ENCODE measurements around the gene BMF. TPM values are rescaled to one million over a fixed set of nuclear protein-coding genes. Genes with fewer than 3 reads are reported as not detected.

Gene BMF
- total and polyA plus RNA-seq, 4 donors, result 0.63 to 10.2 (median 4.0) TPM

GRCh38 chr15:40110866-40111550, 2.3 kb upstream of the BMF start:
- H3K9me3 ChIP-seq (ENCODE audit: control insufficient read depth in 4 of 4, low read length in 3 of 4), result no peaks in the 10 kb centered on the region

GRCh38 chr15:40108061-40108854, 421 bp downstream of the BMF start:
- H3K4me1 ChIP-seq (ENCODE audit: control insufficient read depth in 4 of 4, insufficient read depth in 4 of 4, low read length in 3 of 4), result peaks cover 36 to 58% (median 53%) of the 10 kb centered on the region in 4 donors
- H3K27me3 ChIP-seq (ENCODE audit: control insufficient read depth in 4 of 4, insufficient read depth in 4 of 4, low read length in 3 of 4), result no peaks in the 10 kb centered on the region
- no peaks in the 10 kb centered on the region for H3K9me3 ChIP-seq (ENCODE audit: control insufficient read depth in 4 of 4, low read length in 3 of 4)
- H3K27ac ChIP-seq (ENCODE audit: low read depth in 1 of 2, low read length in 2 of 2), result peak overlapping the region; percentile 37 to 57
- H3K36me3 ChIP-seq (ENCODE audit: control insufficient read depth in 4 of 4, insufficient read depth in 3 of 4, low read depth in 1 of 4, low read length in 3 of 4), result no peaks in the 10 kb centered on the region
- WGBS, result under 1% methylated on average over 47 of the region's 47 CpGs
- no peak for TF ChIP-seq FOXA2 (IDR thresholded peaks at IDR 0.05)
- TF ChIP-seq HNF4A (conservative IDR thresholded peaks at IDR 0.05), result no peak
- no peak for TF ChIP-seq MAX (IDR thresholded peaks at IDR 0.05)
- TF ChIP-seq YY1 (IDR thresholded peaks at IDR 0.05), result no peak
- no peak for TF ChIP-seq ZBTB33 (IDR thresholded peaks at IDR 0.05)
- no peak for TF ChIP-seq GABPA (IDR thresholded peaks at IDR 0.05 in 1 of 2, conservative IDR thresholded peaks at IDR 0.05 in 1 of 2)
- no peak for TF ChIP-seq HNF4G (IDR thresholded peaks at IDR 0.05)
- TF ChIP-seq ATF3 (IDR thresholded peaks at IDR 0.05), result no peak
- H3K4me3 ChIP-seq (ENCODE audit: low read depth in 1 of 3, low read length in 3 of 3), result peak overlapping the region; percentile 56 to 82 (median 64)
- peak overlapping the region; percentile 4 to 32 for H3K9ac ChIP-seq (ENCODE audit: low read depth in 1 of 2, low read length in 2 of 2)
- no peak for DNase-seq (ENCODE audit: low spot score)

More at GRCh38 chr15:40110866-40111550, 2.3 kb upstream of the BMF start:
- no peak for DNase-seq (ENCODE audit: low spot score)
- no peaks in the 10 kb centered on the region for H3K36me3 ChIP-seq (ENCODE audit: control insufficient read depth in 4 of 4, insufficient read depth in 3 of 4, low read depth in 1 of 4, low read length in 3 of 4)
- no peak overlapping the region for H3K27ac ChIP-seq (ENCODE audit: low read depth in 1 of 2, low read length in 2 of 2)
- peaks cover 24 to 38% (median 28%) of the 10 kb centered on the region in 4 donors for H3K4me1 ChIP-seq (ENCODE audit: control insufficient read depth in 4 of 4, insufficient read depth in 4 of 4, low read length in 3 of 4)
- no peak overlapping the region for H3K9ac ChIP-seq (ENCODE audit: low read depth in 1 of 2, low read length in 2 of 2)
- no peaks in the 10 kb centered on the region for H3K27me3 ChIP-seq (ENCODE audit: control insufficient read depth in 4 of 4, insufficient read depth in 4 of 4, low read length in 3 of 4)
- TF ChIP-seq HNF4A (conservative IDR thresholded peaks at IDR 0.05) (no peak), ATF3 (IDR thresholded peaks at IDR 0.05) (no peak), HNF4G (IDR thresholded peaks at IDR 0.05) (no peak), SP1 (IDR thresholded peaks at IDR 0.05) (no peak), ZBTB33 (IDR thresholded peaks at IDR 0.05) (no peak), EGR1 (IDR thresholded peaks at IDR 0.05; ENCODE audit: low read depth in 2 of 2) (no peak), CTCF (IDR thresholded peaks at IDR 0.05; ENCODE audit: low read depth, low read length, missing input control) (no peak), FOXA1 (IDR thresholded peaks at IDR 0.05) (no peak), MAX (IDR thresholded peaks at IDR 0.05) (no peak), TAF1 (conservative IDR thresholded peaks at IDR 0.05) (no peak), NR2F2 (IDR thresholded peaks at IDR 0.05) (no peak), RXRA (IDR thresholded peaks at IDR 0.05) (no peak), RAD21 (IDR thresholded peaks at IDR 0.05) (no peak)
- WGBS, result 93% methylated on average over 9 of the region's 9 CpGs
- no peak overlapping the region for H3K4me3 ChIP-seq (ENCODE audit: low read depth in 1 of 3, low read length in 3 of 3)
